CD4-positive, alpha-beta T cell treated with Interleukin-1 beta for 1 hour (primary cell): ENCODE data around the gene PEAK3.
A peak's percentile ranks its signal among the peaks of the same experiment; 100 is the strongest.

Experiments used
- DNase-seq, 2 donors: peaks; one replicate each; pipeline ENCODE4 v3.0.0-alpha.2; 2020 to 2022

The PEAK3 gene, protein sequence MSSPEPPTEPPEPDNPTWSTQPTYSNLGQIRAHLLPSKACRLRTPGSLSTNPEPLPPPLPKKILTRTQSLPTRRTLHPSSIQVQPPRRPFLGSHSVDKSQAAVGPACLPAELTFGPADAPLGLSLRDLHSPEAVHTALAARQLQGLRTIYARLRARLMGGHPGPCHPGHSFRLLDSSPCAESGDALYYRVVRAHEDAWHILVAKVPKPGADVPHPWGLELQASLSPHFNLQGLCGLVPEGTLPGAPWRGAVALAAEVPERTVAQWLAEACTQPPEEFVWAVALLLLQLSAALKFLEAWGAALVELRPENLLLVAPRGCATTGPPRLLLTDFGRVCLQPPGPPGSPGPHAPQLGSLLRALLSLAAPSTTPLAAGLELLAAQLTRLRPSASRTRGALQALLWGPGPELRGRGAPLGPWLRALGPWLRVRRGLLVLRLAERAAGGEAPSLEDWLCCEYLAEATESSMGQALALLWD

GRCh38 chr19:2282062-2282861 lies at the start of gene PEAK3:
PEAK3 (minus strand) TSS chr19:2282175; CDS start chr19:2280931, 1,244 bp downstream.
- DNase-seq, result peak; percentile 55

DNA sequence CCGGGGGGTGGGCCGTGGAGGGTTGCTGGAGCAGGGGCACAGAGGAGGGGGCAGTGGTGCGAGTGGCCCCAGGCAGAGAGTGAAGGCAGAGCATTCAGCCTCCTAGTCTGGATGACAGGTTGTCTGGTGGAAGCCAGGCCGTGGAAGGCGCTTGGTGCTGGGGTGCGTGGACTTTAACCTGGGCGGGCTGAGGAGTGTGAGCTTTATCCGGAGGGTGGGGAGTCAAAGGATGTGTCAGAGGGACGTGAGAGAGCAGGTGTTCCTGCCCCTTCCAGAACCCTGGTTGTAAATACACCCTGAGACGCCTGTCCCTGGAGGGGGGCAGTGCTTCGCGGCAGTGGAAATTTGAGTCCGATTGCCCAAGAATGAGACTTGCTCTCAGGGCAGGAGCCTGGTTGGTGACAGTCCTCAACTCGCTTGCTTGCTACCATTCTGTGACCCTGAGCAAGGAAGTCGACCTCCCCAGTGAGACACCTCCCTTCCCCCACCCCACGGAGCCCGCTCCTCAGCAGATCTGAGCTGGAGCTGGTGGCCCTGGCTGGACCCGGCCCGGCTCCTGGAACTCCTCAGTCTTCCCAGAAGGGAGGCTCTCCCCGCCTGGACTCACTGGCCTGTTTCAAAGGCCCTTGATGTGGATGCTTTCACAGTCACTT lies 48.8 kb upstream of the PEAK3 start:
- DNase-seq, result no peak

GRCh38 chr19:2330255-2330631 lies 48.3 kb upstream of the PEAK3 start:
- no peak for DNase-seq

DNA sequence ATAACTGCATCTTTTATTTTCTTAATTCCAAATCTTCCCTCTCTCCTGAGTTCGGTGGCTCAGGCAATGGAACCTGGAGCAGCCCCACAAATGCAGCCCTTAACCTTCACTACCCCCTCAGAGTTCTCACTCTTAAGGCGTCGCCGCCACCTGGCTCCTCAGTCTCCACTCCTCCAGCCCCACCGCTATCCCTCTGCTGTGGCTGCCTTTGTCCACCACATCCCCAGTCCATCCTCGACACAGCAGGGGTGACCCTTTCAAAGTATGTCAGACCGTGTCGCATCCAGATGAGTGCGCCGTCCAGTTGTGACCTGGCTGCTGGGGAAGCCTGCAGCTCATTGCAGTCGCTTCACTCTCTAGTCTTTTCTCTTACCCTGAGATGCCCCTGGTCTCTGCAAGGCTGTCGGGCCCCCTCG lies 47.5 kb upstream of the PEAK3 start:
- no peak for DNase-seq

- DNase-seq, result no peak
These were observed 47.1 kb upstream of the PEAK3 start for GRCh38 chr19:2329149-2329478.

GRCh38 chr19:2328401-2329148 lies 46.6 kb upstream of the PEAK3 start, which contains the start of the genes LSM7 and SPPL2B:
LSM7 (minus strand) TSS chr19:2328586; CDS start chr19:2328566, 20 bp downstream.
SPPL2B (plus strand) TSS chr19:2328684; CDS start chr19:2328710, 26 bp downstream.
- DNase-seq, result peak; percentile 94 to 95

- peak; percentile 77 to 79 for DNase-seq
These were observed 45.9 kb upstream of the PEAK3 start for GRCh38 chr19:2327773-2328400.

GRCh38 chr19:2326699-2327360 lies 44.9 kb upstream of the PEAK3 start:
- DNase-seq, result no peak

GRCh38 chr19:2325281-2326046 lies 43.5 kb upstream of the PEAK3 start:
- peak in 1 of 2 donors; percentile 33 for DNase-seq

DNA sequence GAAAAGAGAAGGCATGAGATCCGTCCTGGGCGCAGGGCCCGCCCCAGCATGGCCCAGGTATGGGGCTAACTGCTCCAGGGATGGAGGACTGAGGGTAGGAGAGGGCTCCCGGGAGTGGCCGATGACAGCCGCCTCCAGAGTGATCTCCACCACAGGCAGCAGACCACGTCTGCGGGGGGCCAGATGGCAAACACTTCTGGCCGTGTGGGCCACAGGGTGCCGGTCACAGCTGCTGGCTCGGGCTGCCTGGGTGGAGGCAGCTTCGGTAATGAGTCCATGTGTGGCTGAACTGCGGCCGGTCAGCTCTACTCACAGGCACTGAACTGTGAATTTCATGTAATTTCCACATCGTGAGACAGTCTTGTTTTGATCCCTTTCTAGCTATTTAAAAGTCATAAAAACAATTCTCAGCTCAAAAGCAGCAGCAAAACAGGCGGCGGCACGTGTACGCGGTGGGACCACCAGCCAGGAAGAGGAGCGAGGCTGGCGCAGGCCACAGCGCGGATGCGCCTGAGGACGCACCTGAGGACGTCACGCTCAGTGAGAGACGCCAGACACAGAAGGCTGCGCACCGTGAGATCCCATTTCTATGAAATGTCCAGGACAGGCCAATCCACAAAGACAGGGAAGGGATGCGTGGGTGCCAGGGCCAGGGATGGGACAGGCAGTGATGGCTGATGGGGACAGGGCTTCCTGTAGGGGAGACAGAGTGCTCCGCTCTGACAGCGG lies 42.4 kb upstream of the PEAK3 start:
- DNase-seq, result peak in 1 of 2 donors; percentile 13

DNA sequence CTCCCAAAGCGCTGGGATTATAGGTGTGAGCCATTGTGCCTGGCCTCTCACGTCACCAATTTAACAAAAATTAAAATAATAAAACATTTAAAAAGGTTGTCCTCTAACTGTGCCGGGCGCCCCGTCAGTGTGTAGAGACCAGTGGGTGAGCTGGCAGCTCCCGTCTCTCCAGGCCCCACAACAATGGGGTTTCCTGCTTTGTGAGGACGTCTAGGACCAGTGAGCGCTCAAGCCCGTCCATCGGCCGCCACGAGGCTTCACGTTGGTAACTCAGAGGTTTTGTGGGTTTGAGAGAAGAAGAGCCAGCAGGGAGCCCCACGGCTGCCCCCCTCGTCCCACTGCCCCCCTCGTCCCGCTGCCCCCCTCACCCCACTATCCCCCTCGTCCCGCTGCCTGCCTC lies 41.7 kb upstream of the PEAK3 start:
- DNase-seq, result no peak

DNA sequence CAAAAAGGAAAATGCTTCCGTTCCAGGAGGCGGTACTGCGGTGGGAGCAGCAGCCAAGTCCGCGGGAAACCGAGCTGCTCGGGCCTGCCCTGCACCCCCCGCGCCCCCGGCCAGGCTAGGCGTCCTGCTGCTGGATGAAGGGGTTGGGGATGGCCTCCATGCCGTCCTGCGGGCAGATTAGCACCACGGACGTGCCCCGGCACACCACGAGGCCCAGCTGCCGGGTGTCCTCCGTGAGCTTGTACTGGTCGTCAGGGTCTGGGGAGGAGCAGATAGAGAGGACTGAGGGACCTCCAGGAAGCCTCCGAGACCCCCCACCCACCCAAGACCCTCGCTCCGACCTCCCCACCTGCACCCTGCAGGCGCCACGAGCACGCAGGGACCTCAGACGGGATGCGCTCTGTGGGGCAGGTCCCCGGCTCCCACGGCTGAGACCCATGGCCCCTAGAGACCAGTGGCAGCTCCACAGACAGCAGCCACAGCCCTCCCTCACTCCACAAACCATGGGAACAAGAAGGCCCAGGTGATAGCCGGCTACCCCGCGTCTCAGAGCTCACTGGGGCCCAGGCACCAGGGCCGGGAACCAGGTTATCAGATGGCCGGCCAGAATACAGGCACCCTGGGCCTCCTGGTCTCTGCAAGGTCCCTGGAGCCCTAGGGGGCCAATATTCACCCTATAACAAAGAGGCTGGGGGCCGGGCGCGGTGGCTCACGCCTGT lies 39.7 kb upstream of the PEAK3 start:
- no peak for DNase-seq

DNA sequence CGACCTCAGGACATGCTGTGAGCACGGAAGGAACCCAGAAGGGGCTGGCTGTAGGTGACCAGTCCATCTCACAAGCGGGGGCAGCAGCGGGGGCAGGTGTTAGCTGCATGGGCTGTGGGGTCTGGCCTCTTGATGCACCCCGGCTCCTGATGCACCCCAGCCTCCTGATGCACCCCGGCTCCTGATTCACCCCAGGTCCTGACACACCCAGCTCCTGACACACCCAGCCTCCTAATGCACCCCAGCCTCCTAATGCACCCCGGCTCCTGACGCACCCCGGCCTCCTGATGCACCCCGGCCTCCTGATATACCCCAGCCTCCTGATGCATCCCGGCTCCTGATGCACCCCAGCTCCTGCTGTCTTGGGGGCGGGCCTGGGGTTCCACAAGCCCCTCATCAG lies 39.0 kb upstream of the PEAK3 start:
- DNase-seq, result no peak

DNA sequence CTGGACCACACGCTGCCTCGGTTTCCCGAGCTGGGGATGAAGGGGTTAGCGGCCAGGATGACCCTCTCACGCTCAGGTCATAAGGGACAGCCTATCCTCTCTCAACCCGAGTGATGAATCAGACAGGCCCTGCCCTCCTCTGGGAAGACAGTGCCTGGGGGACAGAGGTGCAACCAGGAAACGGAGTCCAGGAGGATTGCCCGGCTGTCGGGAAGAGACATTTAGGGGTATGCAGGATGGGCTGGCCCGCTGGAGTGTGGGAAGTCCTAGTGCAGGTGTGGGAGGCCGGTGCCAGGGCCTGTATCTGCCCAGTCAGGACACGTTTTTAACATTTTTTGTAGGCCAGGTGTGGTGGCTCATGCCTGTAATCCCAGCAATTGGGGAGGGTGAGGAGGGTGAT lies 38.1 kb upstream of the PEAK3 start:
- no peak for DNase-seq

DNA sequence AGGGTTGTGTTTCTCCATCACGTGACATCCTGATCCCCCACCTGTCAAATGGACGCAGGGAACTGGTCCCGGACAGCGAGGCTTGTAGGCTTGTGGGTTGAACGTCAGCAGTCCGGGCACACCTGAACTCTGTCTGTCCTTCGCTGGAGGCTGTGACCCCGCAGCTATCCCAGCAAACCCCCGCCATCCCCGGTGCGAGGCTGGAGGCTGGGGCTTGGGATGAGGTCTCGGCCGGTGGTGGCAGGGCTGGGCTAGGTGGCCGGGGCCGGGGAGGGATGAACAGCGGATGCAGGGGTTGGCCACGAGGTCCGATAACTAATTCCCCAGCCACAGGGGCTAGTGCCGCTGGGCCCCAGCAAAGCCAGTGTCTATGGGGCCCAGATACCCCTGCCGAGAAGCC lies 37.6 kb upstream of the PEAK3 start:
- no peak for DNase-seq

GRCh38 chr19:2318923-2319322 lies 36.9 kb upstream of the PEAK3 start:
- no peak for DNase-seq

- no peak for DNase-seq
These were observed 35.8 kb upstream of the PEAK3 start for GRCh38 chr19:2317756-2318155.

- DNase-seq, result no peak
These were observed 35.3 kb upstream of the PEAK3 start for GRCh38 chr19:2317300-2317699.

DNA sequence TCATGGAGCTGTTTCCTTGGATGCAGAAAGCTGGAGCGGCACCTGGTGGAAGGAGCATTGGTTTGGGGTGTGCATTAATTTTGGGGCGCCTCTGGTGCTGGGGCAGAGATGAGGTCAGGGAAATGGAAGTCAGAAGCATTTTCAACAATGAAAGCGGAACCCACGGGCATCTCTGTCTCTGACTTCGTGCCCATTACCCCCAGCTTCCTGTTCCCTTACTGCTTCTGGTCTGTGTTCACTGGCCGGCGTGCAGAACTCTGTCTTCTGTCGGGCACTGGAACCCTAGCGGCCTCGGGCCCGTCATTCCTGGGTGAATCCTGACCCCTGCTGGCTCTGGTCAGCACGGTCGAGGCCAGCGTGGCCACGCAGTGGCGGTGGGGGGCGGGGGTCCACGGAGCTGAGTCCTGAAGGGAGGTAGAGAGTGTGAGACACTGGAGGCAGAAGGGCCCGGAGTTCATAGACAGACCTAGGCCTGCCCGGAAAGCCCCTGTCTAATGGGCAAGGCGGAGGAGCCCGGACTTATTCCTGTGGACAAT lies 33.9 kb upstream of the PEAK3 start:
- DNase-seq, result peak; percentile 31 to 77
